Stimulated activated naive B cell treated with anti-CD40 and anti-IgM and Interleukin-4, amounts not matched to agents 10 μg/mL and 1 μg/mL and 100 μg/mL, for 72 hours (primary cell): ENCODE measurements around the gene IL7R.
"Not testable (repeated sequence)": the region's sequence is repeated elsewhere in the genome, so short reads cannot be mapped to it uniquely, and the experiment has no call there.

Experiments used
- ATAC-seq, 2 donors: fragments of 150-1000 bp; cut with Tn5 transposase; replicated peaks; 2 replicates each; pipeline ENCODE4 v1.10.0; 2021; ENCODE audit warnings: moderate library complexity in 1 of 2
- DNase-seq: peaks from one replicate; pipeline ENCODE4 v3.0.0; 2021
- H3K27ac Mint-ChIP-seq: one replicate; pipeline ENCODE4 v1.8.0; 2022; ENCODE audit warnings: mild to moderate bottlenecking, mixed read lengths
- H3K27me3 Mint-ChIP-seq, 2 donors: one replicate each; pipeline ENCODE4 v1.8.0; 2022; ENCODE audit warnings: mixed read lengths in 2 of 2
- H3K36me3 Mint-ChIP-seq, 2 donors: one replicate each; pipeline ENCODE4 v1.8.0; 2022; ENCODE audit warnings: mixed read lengths in 2 of 2, mild to moderate bottlenecking in 1 of 2
- H3K4me1 Mint-ChIP-seq, 2 donors: one replicate each; pipeline ENCODE4 v1.8.0; 2022; ENCODE audit warnings: mixed read lengths in 2 of 2, mild to moderate bottlenecking in 1 of 2
- H3K4me3 Mint-ChIP-seq, 2 donors: one replicate each; pipeline ENCODE4 v1.8.0; 2022; ENCODE audit warnings: mild to moderate bottlenecking in 2 of 2, mixed read lengths in 2 of 2, moderate library complexity in 1 of 2
- H3K9me3 Mint-ChIP-seq, 2 donors: one replicate each; pipeline ENCODE4 v1.8.0; 2022; ENCODE audit warnings: mixed read lengths in 2 of 2, mild to moderate bottlenecking in 1 of 2

The IL7R gene

DNA sequence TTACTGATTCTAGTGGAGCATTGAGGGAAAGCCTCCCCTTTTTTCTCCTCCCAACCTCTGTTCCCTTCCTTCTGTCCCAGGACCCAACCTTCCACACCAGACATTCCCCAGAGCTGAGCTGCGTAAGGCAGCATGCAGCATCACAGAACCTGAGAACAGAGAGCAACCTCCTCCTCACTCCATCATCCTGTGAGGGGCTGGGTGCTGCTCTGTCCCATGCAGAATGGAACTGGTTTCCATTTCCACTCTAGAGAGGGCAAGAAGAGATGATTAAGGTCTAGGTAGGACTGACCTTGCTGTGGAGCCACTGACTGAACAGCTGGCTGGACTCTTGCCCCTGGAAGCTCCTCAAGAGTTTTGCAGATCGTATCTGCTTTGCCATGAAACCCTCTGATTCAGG, 30.1 kb upstream of the IL7R start:
- Mint-ChIP-seq H3K27ac (no peak overlapping the region), H3K27me3 (no peaks in the 10 kb centered on the region), H3K4me3 (no peak overlapping the region), H3K36me3 (no peaks in the 10 kb centered on the region), H3K9me3 (no peaks in the 10 kb centered on the region), H3K4me1 (peaks cover 6 to 22% of the 10 kb centered on the region in 2 donors)
- ATAC-seq (no peak), DNase-seq (no peak)

DNA sequence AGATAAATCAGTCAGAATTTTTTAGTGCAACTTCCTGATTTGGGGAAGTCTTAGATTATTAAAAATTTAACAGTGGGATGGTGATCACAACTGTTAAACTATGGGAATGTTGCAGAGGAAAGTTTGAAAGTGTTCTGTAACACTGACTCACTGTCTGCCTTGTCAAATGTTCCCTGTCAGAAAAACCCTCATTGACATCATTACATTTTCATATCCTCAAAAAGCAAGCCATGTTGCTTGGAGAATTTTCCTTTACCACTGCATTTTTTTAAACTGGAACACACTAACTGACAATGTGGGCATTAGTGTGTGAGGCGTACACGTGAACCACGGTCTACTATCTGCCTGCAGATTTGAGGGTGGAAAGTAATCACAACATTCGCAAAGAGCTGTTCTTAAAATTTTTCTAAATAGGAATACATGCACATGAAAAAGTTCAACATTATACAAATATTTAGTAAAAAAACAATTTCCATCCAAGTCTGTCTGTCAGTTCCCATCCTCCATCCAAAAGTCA, 28.6 kb upstream of the IL7R start:
- no peaks in the 10 kb centered on the region for H3K9me3 Mint-ChIP-seq
- no peak overlapping the region for H3K4me3 Mint-ChIP-seq
- H3K36me3 Mint-ChIP-seq: no peaks in the 10 kb centered on the region
- peak overlapping the region; percentile 67 for H3K27ac Mint-ChIP-seq
- H3K4me1 Mint-ChIP-seq: peaks cover 6 to 22% of the 10 kb centered on the region in 2 donors
- DNase-seq (no peak), ATAC-seq (peak; percentile 68 to 75)
- no peaks in the 10 kb centered on the region for H3K27me3 Mint-ChIP-seq

DNA sequence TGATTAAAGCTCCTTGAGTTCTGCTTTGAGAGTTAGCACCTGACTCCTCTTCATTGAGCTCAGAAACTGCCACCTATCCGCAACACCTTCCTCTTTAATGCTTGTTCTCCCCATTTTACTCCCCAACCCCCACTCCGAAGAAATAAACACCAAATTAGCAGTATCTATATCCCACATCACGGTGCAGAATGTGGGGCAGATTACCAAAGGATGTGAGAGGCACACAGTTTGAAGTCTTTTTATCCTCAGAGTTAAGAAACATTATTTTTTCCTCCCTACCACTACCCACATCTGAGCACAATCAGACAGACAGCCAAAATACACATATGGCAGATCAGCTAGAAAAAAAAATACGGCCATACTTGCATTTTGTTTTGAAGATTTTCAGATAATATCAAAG, 26.1 kb upstream of the IL7R start:
- H3K4me1 Mint-ChIP-seq: peaks cover 6 to 25% of the 10 kb centered on the region in 2 donors
- H3K9me3 Mint-ChIP-seq: no peaks in the 10 kb centered on the region
- no peak overlapping the region for H3K27ac Mint-ChIP-seq
- H3K27me3 Mint-ChIP-seq: no peaks in the 10 kb centered on the region
- no peaks in the 10 kb centered on the region for H3K36me3 Mint-ChIP-seq
- no peak overlapping the region for H3K4me3 Mint-ChIP-seq
- no peak for DNase-seq
- no peak for ATAC-seq

DNA sequence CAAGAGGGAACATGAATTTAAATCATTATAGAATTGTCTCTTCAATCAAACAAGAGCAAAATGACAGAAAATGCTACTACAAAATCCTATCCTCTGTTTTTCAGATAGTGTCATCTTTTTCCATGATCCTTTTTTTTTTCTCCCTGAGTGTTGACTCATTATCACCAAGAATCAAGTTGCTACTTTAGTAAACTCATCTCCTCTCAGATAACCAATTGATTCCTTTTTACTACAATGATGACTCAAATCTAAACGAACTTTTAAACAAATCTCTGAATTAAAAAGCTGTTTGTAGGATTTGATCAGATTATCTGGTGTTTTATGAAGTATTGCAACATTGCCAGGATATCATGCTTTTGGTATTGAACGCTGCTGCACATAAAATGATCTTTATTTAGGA, 23.9 kb upstream of the IL7R start:
- peaks cover 4 to 11% of the 10 kb centered on the region in 2 donors for H3K4me1 Mint-ChIP-seq
- H3K36me3 Mint-ChIP-seq: no peaks in the 10 kb centered on the region
- H3K27ac Mint-ChIP-seq: no peak overlapping the region
- no peaks in the 10 kb centered on the region for H3K27me3 Mint-ChIP-seq
- H3K9me3 Mint-ChIP-seq: no peaks in the 10 kb centered on the region
- H3K4me3 Mint-ChIP-seq: no peak overlapping the region
- DNase-seq (no peak), ATAC-seq (no peak)

DNA sequence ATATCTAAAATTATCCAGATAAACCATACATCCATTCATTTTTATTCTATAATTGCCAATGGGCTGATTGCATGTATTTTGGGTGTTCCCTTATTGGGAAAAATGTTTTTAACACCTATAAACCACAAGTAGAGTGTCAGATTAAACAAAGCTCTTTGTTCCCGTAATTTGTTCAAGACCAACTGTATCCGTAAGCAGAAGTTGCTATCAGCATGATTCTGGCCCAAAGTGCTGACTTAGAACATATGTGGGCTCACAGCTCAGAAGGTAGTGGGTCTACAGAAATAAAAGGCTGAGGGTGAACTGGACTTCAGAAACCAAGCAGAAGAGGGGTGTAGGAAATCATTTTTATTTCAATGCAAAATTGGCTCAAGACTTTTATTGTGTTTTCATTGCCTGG, 23.5 kb upstream of the IL7R start:
- Mint-ChIP-seq H3K27ac (no peak overlapping the region), H3K9me3 (no peaks in the 10 kb centered on the region), H3K4me3 (no peak overlapping the region), H3K4me1 (peaks cover under 1 to 7% of the 10 kb centered on the region in 2 donors), H3K27me3 (no peaks in the 10 kb centered on the region), H3K36me3 (no peaks in the 10 kb centered on the region)
- ATAC-seq: no peak
- no peak for DNase-seq

DNA sequence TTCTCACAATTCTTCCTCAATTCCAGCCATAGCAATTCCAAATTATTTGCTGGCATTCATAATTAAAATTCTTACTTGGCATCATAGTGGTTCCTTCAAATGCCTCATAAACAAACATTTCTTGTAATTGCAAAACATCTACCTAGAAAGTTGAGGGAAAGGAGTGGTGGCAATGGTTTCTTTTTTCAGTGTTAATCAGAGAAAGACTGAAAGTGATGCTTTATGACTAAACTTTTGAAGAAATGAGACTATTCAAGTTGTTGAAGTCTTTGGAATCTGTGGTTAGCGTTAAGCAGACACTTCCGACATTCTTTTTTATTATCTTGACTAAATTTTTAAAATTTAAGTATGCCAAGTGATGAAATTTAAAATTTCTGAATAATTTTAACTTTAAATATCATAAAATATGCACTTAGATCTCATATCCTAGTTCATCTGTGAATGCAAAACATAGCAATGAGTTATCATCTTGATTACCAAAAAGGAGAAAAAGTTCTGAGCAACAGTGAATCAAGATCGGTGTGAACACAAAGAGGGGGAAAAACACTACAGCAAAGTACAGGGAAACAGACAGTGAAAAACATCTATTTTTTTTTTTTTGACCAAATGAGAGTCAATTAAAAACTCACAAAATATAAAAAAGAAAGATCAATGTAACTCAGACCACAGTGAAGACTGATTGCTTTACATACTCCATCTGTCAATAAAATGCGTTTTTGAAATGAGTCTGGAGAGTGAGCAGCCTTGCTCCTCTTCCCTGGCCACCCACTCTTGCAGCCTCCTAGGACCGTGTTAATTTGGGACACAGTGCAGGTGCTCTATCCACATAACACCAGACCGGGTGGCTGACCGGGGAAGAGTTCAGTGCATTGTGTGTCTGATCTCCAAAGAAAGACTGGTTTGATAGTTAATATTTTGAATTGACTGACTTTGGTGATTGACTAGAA, 20.6 kb upstream of the IL7R start:
- DNase-seq (no peak), ATAC-seq (no peak)
- Mint-ChIP-seq H3K9me3 (no peaks in the 10 kb centered on the region), H3K4me1 (peaks cover 0 to 5% of the 10 kb centered on the region in 2 donors), H3K27ac (no peak overlapping the region), H3K36me3 (no peaks in the 10 kb centered on the region), H3K27me3 (no peaks in the 10 kb centered on the region), H3K4me3 (no peak overlapping the region)

DNA sequence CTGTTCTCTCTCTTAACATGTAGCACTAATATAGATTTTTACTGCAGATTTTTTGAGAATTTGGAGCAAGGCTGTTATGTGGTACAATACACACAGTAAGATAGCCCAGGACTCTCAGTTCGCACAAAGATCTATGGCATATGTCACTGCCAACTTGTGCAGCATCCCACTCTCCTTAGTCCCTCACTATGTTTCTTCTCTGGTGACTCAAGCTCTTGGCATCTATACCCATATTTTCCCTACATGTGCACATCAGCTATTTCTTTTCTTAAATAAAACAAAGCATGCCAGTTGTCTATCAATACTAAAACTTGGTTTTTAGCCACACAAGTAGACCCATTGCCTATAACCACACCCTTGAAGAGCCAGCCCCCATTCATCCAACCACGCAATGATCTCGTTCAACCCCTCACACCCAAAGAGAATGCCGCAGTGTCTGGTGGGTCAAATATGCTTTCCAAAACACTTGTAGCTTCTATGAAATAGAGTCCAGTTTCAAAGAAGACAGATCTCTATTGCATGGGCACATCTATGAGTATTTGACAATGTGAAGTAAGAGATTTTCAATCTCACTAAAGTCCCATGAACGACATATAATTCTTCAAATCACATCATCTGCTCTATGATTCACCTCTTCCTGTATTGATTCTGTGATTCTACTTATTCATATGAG, 18.2 kb upstream of the IL7R start:
- Mint-ChIP-seq H3K27ac (no peak overlapping the region), H3K4me1 (peaks cover 0 to 5% of the 10 kb centered on the region in 2 donors), H3K36me3 (no peaks in the 10 kb centered on the region), H3K27me3 (no peaks in the 10 kb centered on the region), H3K9me3 (no peaks in the 10 kb centered on the region), H3K4me3 (no peak overlapping the region)
- DNase-seq (no peak), ATAC-seq (no peak)

DNA sequence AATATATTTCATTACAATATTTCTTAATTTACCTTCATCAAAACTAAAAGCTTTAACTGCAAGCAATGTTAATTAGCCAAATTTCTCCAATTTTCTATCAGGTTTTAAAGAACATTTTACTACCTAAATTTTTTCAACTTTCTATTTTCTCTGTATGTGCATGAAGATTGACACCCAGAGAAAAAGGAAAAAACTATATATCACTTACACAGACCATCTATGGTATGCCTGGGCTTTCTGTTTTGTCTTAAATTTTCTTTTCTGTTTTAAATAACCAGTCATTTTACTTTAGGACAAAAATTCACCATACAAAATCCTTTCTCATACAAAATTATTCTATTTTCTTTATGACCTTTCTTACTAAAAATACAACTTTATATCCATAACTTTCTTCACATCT, 13.8 kb upstream of the IL7R start:
- ATAC-seq (no peak), DNase-seq (no peak)
- Mint-ChIP-seq H3K36me3 (peaks cover 2 to 9% of the 10 kb centered on the region in 2 donors), H3K4me3 (no peak overlapping the region), H3K4me1 (no peaks in the 10 kb centered on the region), H3K27me3 (no peaks in the 10 kb centered on the region), H3K9me3 (peaks cover 10 to 19% of the 10 kb centered on the region in 2 donors), H3K27ac (no peak overlapping the region)

DNA sequence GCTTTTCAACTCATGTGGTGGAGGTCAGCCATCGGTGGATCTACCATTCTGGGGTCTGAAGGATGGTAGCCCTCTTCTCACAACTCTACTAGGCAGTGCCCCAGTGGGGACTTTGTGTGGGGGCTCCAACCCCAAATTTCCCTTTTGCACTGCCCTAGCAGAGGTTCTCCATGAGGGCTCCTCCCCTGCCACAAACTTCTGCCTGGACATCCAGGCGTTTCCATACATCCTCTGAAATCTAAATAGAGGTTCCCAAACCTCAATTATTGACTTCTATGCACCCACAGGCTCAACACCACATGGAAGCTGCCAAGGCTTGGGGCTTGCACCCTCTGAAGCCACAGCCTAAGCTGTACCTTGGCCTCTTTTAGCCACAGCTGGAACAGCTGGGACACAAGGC, 11.2 kb upstream of the IL7R start:
- peaks cover 10 to 19% of the 10 kb centered on the region in 2 donors for H3K9me3 Mint-ChIP-seq
- H3K4me3 Mint-ChIP-seq, ATAC-seq, H3K36me3 Mint-ChIP-seq, H3K27ac Mint-ChIP-seq, H3K27me3 Mint-ChIP-seq, DNase-seq, H3K4me1 Mint-ChIP-seq: not testable (repeated sequence)

DNA sequence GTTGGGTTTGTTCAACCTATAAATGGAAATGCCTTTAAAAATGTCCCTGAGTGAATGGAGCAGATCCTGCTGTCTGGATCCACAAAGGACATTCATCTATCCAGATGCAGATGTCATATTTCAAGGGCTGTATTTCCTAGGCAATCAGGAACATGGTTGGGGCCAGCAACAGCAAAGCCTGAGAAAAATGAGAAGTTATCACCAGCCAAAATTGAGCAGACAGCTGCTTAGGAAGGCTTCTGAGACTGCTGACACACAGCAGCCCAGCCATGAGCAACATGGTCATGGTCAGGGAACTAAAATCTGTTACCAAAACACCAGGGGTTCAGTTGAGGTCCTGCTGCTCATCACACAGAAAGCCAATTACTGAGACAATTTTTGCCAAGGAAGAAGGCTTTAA, 9.2 kb upstream of the IL7R start:
- peaks cover 2 to 9% of the 10 kb centered on the region in 2 donors for H3K36me3 Mint-ChIP-seq
- no peaks in the 10 kb centered on the region for H3K27me3 Mint-ChIP-seq
- H3K27ac Mint-ChIP-seq: no peak overlapping the region
- H3K4me1 Mint-ChIP-seq: peaks cover 3 to 18% of the 10 kb centered on the region in 2 donors
- ATAC-seq: no peak
- no peak overlapping the region for H3K4me3 Mint-ChIP-seq
- DNase-seq: no peak
- H3K9me3 Mint-ChIP-seq: peaks cover 13 to 19% of the 10 kb centered on the region in 2 donors

DNA sequence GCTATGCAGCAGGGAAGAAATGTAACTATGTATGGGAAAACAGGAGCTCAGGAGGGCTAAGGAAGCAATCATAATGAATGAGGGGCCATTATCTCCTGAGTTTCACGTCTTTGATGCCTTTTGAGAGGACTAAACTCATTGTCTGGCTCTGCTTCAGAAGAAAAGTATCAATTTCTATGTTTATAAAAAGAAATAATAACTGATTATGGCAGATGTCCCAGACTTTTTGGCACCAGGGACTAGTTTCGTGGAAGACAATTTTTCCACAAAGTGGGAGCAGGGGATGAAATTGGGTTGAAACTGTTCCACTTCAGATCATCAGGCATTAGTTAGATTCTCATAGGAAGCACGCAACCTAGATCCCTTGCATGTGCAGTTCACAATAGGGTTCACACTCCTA, 8.7 kb upstream of the IL7R start:
- Mint-ChIP-seq H3K36me3 (peaks cover 2 to 9% of the 10 kb centered on the region in 2 donors), H3K4me3 (no peak overlapping the region), H3K9me3 (peaks cover 13 to 19% of the 10 kb centered on the region in 2 donors), H3K27ac (no peak overlapping the region), H3K4me1 (peaks cover 3 to 22% of the 10 kb centered on the region in 2 donors), H3K27me3 (no peaks in the 10 kb centered on the region)
- ATAC-seq: no peak
- DNase-seq: no peak

DNA sequence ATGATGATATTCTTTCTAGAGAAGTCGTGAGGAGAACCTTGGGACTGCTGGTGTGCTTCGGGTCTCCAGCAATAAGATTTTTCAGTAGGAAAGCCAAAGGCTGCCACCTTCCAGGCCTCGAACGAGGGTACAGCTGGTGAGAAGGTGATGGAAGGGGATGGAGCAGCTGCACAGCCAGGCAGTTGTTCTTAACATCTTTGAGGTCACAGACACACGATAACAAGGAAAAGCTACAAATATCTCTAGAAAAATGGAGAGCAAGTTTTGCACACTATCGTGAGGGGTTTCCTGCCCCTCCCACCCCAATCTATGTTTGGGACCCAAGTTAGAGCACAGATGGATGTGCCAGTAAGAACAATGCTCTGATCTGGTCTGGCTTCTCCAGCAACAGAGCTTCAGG, 6.8 kb upstream of the IL7R start:
- peaks cover 2 to 9% of the 10 kb centered on the region in 2 donors for H3K36me3 Mint-ChIP-seq
- DNase-seq: no peak
- no peak for ATAC-seq
- peaks cover 13 to 15% of the 10 kb centered on the region in 2 donors for H3K9me3 Mint-ChIP-seq
- no peak overlapping the region for H3K27ac Mint-ChIP-seq
- no peak overlapping the region for H3K4me3 Mint-ChIP-seq
- no peaks in the 10 kb centered on the region for H3K27me3 Mint-ChIP-seq
- H3K4me1 Mint-ChIP-seq: peaks cover 9 to 41% of the 10 kb centered on the region in 2 donors

DNA sequence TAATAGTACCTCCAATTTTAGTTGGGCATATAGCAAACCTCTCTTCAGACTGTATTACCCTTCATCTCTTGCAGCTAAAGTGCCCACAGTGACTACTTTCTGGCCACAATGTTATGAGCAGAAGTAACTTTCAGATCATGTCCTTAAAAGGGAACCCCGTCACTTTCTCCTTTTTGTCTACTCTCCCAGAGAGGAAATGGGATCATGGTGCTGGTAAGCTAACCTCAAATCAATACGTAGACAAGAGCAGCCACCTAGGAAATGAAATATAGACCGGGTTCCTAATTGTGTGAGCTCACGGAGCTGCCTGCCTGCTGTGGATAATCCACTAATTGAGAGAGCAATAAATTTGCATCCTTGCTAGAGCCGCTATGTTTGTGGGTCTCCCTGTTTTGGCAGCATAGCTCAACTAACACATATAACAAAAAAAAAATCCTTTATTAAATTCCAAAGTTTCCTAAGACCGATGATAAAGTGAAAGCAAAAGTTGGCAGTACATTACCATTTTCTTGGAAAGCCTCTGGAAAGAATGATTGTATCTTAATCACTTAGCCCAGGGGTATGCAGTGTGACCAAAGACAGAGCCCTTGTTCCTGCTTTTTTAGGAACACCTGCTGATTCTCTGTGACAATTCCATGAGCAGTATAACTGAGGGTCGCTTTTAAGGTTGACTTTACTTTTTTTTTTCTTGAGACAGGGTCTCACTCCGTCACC, 5.6 kb upstream of the IL7R start:
- peaks cover 12 to 53% of the 10 kb centered on the region in 2 donors for H3K4me1 Mint-ChIP-seq
- peaks cover under 1 to 6% of the 10 kb centered on the region in 2 donors for H3K36me3 Mint-ChIP-seq
- peak overlapping the region; percentile 86 for H3K27ac Mint-ChIP-seq
- peaks cover 6 to 13% of the 10 kb centered on the region in 2 donors for H3K9me3 Mint-ChIP-seq
- ATAC-seq (no peak), DNase-seq (no peak)
- no peak overlapping the region for H3K4me3 Mint-ChIP-seq
- no peaks in the 10 kb centered on the region for H3K27me3 Mint-ChIP-seq

DNA sequence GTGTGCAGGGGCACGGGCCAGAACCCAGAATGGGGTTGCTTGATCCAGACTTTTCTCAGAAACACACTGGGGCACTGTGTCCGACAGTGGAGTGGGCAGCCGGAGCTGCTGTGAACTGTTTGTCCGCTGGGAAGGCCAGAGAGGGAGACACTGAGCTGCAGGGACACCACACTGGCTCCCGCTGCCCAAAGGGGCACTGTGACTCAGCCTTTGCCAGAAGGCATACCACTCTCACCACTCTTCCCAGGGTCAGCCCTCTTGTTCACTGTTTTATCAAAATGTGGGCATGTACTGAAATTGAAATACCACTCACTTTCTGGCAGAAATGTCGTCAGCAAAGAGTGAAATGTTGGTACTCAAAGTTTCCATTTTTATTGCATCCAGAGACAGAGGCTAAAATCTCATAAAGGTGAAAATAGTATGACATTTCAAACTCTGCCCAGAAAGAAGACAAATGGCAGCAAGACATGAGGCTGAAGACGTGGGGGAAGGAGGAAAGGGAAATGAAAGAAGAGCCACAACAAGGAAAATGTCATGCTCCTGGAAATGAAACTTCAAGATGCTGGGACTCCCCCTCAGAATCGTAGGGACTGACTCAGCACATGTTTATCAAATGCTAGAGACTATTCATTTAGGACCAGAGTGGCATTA, 4.5 kb upstream of the IL7R start:
- H3K4me3 Mint-ChIP-seq: peak overlapping the region; percentile 0 to 31
- H3K9me3 Mint-ChIP-seq: peaks cover 4% of the 10 kb centered on the region in 2 donors
- no peaks in the 10 kb centered on the region for H3K27me3 Mint-ChIP-seq
- H3K4me1 Mint-ChIP-seq: peaks cover 17 to 62% of the 10 kb centered on the region in 2 donors
- ATAC-seq (peak; percentile 68 to 77), DNase-seq (peak; percentile 49)
- peaks cover 0 to 3% of the 10 kb centered on the region in 2 donors for H3K36me3 Mint-ChIP-seq
- H3K27ac Mint-ChIP-seq: peak overlapping the region; percentile 86
